ENCODE measurements around the gene HDGF. TPM values are rescaled to one million over a fixed set of nuclear protein-coding genes. Genes with fewer than 3 reads are reported as not detected.

The HDGF gene
- total RNA-seq, 1 experiment from 2014 or later = 310 TPM

DNA sequence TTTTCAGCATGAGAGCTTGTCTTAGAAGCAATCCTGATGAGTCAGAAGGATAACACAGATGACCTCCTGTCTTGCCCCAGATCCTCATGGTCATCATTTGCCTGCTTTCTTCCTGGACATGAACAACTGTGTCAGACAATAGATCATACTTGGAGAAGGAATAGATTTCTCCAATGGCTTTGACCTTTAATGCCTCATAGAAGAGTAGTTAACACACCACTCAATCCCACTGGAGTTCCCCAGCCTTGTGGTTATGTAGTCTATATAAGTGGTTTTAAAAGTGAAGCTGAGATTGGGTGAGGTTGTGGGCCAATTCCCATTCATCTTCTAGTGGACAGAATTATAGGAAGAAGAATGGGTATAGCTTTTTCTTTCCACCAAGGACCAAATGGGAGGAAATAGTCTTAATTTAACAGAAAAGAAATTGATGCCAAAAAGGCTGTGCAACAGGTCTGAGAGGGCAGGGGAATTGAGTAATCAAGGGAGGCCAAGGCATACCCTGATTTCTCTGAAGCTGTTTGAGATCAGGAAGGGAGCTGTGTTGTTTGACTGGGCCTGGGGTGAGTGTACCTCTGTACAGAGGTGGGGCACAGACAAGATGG lies 30.2 kb upstream of the HDGF start:
- H3K27ac ChIP-seq (ENCODE audit: insufficient read length, low read depth, low read length) = no peak overlapping the region
- no peak overlapping the region for H4K91ac ChIP-seq (ENCODE audit: insufficient read length, low read depth, low read length)
- no peaks in the 10 kb centered on the region for H3K9me3 Mint-ChIP-seq
- H3K36me3 Mint-ChIP-seq (ENCODE audit: insufficient read depth in 1 of 3, low read depth in 3 of 3) = peaks cover 19 to 47% (median 43%) of the 10 kb centered on the region in 3 experiments; a peak in 6 of 7 replicates
- no peak overlapping the region for H2BK15ac ChIP-seq (ENCODE audit: low read depth, low read length)
- no peak overlapping the region for H3K4me3 Mint-ChIP-seq
- peaks cover 9% of the 10 kb centered on the region for H3K79me1 ChIP-seq (ENCODE audit: insufficient read depth, low read depth, low read length, poor library complexity, severe bottlenecking)
- no peak overlapping the region for H2AK5ac ChIP-seq (ENCODE audit: insufficient read length, low read length)
- H2AFZ ChIP-seq (ENCODE audit: low read length) = no peak overlapping the region
- H4K20me1 ChIP-seq (ENCODE audit: control insufficient read depth, insufficient read depth, insufficient read length) = no peaks in the 10 kb centered on the region
- H2BK5ac ChIP-seq (ENCODE audit: insufficient read length, low read length) = no peak overlapping the region
- no peak overlapping the region for H4K5ac ChIP-seq (ENCODE audit: insufficient read length, low read depth, low read length)
- H3K79me2 ChIP-seq (ENCODE audit: insufficient read depth, low read length) = peaks cover 9% of the 10 kb centered on the region; the same call in 1 of the 2 replicates
- H3K18ac ChIP-seq (ENCODE audit: insufficient read length, low read depth, low read length) = no peak overlapping the region
- no peak for TF ChIP-seq CTCF (conservative IDR thresholded peaks at IDR 0.05)
- no peaks in the 10 kb centered on the region for H3K4me1 ChIP-seq (ENCODE audit: insufficient read depth, low read length)
- no peak overlapping the region for H3K4me2 ChIP-seq (ENCODE audit: insufficient read depth, insufficient read length, low read length)
- no peak for DNase-seq
- no peaks in the 10 kb centered on the region for H3K27me3 Mint-ChIP-seq (ENCODE audit: low read depth)
- no peak overlapping the region for H3K23ac ChIP-seq (ENCODE audit: insufficient read length, low read depth, low read length)
- no peak overlapping the region for H3K56ac ChIP-seq (ENCODE audit: insufficient read length, low read depth, low read length)
- no peaks in the 10 kb centered on the region for H3K4me1 Mint-ChIP-seq
- H4K8ac ChIP-seq (replicated peaks; ENCODE audit: insufficient read length, low read depth, low read length) = no peak overlapping the region
- no peaks in the 10 kb centered on the region for H3K23me2 ChIP-seq (ENCODE audit: insufficient read length, low read depth, low read length, poor library complexity, severe bottlenecking)
- no peak overlapping the region for H2BK20ac ChIP-seq (ENCODE audit: low read depth, low read length, poor library complexity, severe bottlenecking)
- no peak overlapping the region for H3T11ph ChIP-seq (ENCODE audit: low read length)
- H3K9me3 ChIP-seq (ENCODE audit: control insufficient read depth, low read depth, low read length) = no peaks in the 10 kb centered on the region
- no peak overlapping the region for H2BK120ac ChIP-seq (ENCODE audit: low read depth, low read length, poor library complexity, severe bottlenecking)
- H3K27ac Mint-ChIP-seq = no peak overlapping the region
- no peaks in the 10 kb centered on the region for H3K27me3 ChIP-seq (ENCODE audit: insufficient read depth, low read length)
- no peak overlapping the region for H2BK12ac ChIP-seq (ENCODE audit: insufficient read length, low read depth, low read length)
- H3K4ac ChIP-seq (ENCODE audit: low read depth, low read length) = no peak overlapping the region
- H3K9ac ChIP-seq (ENCODE audit: extremely low read depth, insufficient read length, low read length) = no peak overlapping the region
- no peak overlapping the region for H3K14ac ChIP-seq (ENCODE audit: insufficient read depth, low read length)
